HepG2 (cell line): Measurements from ENCODE around the gene CYP4V2.

Source experiments
- EZH2 ChIP-seq: conservative IDR thresholded peaks from 2 replicates; pipeline ENCODE4 v1.6.1; 2012; ENCODE audit warnings: mild to moderate bottlenecking, low read depth, low read length, moderate library complexity
- MEIS2 ChIP-seq: sonication (generic); formaldehyde crosslinking; IDR thresholded peaks from 2 replicates; pipeline ENCODE4 v1.9.0; 2021; ENCODE audit warnings: mild to moderate bottlenecking, missing genetic modification reagents

- no peak for TF ChIP-seq EZH2
- TF ChIP-seq MEIS2 (CRISPR knock-in tag), result no peak
Measured at GRCh38 chr4:186204686-186205085, 13.3 kb downstream of the CYP4V2 start.
